Lower leg skin (tissue), 4 donors: ENCODE results near the gene ASAH2. TPM values are rescaled to one million over a fixed set of nuclear protein-coding genes. Genes with fewer than 3 reads are reported as not detected.

ENCODE experiments used
- DNase-seq, 2 donors: peaks; one replicate each; pipeline ENCODE4 v3.0.0-alpha.2; 2019; ENCODE audit warnings: low spot score in 2 of 2
- H3K4me3 ChIP-seq: fragments of 200-600 bp; sonication (generic); 2 replicates; pipeline ENCODE4 v1.5.1; 2017; ENCODE audit warnings: mild to moderate bottlenecking, low read depth; ENCODE audit not compliant: poor library complexity, severe bottlenecking
- POLR2A ChIP-seq, 2 donors: fragments of 450-650 bp; IDR thresholded peaks; one replicate each; pipeline ENCODE4 v1.6.1; 2016 to 2017; ENCODE audit warnings: antibody characterized with exemption in 2 of 2, mild to moderate bottlenecking in 1 of 2, moderate library complexity in 1 of 2
- WGBS, 2 donors: methylation state at CpG; one replicate each; pipeline ENCODE4 v1.1.5; 2018; 5-methylcytosine and 5-hydroxymethylcytosine counted together
- intact Hi-C: fragments of 100-400 bp; cut with DNase I; formaldehyde crosslinking; loops from one replicate; pipeline ENCODE4 v1.15.0; 2023; ENCODE audit warnings: low total_unique reads
- total RNA-seq, 4 donors: library from RNA; depleted of rRNA; stranded (reverse); fragments of >200 nt; gene quantifications; one replicate each; pipeline ENCODE4 v1.1.0, GENCODE V29; 2016
- TF ChIP-seq, protein P1 (sequence below), 3 donors: fragments of 450-650 bp; IDR thresholded peaks; one replicate each; pipeline ENCODE4 v1.5.1; 2016; ENCODE audit warnings: antibody characterized with exemption in 3 of 3, mild to moderate bottlenecking in 3 of 3, moderate library complexity in 2 of 3

The ASAH2 gene
- total RNA-seq, 4 donors from 2014 or later, result 0.04 to 0.36 (median 0.29) TPM; not detected in 1

DNA sequence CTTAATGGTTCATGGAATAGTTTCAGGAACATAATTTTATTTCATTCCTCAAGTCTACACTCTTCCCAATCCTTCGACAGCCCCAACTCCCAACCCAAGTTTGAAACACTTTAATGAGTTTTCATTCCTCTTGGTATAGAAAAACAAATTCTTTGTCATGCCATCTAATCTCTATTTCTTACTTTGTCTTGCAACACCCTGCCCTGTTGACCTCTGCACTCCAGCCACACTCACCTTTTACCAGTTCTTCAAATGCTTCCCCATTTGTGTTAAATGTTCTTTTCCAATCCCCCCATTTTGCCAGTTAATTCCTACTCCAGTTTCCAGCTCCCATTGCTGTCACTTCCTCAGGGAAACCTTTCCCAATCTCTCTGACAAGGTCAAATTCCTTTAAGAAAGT is 21.9 kb downstream of the ASAH2 start:
- H3K4me3 ChIP-seq, result no peak overlapping the region
- intact Hi-C loops, result no loop called here
- WGBS, 2 donors, result 77 to 87% methylated on average over 1 of the region's 1 CpG
- TF ChIP-seq POLR2A (IDR thresholded peaks at IDR 0.05), result no peak
- TF ChIP-seq, protein P1, sequence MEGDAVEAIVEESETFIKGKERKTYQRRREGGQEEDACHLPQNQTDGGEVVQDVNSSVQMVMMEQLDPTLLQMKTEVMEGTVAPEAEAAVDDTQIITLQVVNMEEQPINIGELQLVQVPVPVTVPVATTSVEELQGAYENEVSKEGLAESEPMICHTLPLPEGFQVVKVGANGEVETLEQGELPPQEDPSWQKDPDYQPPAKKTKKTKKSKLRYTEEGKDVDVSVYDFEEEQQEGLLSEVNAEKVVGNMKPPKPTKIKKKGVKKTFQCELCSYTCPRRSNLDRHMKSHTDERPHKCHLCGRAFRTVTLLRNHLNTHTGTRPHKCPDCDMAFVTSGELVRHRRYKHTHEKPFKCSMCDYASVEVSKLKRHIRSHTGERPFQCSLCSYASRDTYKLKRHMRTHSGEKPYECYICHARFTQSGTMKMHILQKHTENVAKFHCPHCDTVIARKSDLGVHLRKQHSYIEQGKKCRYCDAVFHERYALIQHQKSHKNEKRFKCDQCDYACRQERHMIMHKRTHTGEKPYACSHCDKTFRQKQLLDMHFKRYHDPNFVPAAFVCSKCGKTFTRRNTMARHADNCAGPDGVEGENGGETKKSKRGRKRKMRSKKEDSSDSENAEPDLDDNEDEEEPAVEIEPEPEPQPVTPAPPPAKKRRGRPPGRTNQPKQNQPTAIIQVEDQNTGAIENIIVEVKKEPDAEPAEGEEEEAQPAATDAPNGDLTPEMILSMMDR (IDR thresholded peaks at IDR 0.05), result no peak
- DNase-seq, result no peak

DNA sequence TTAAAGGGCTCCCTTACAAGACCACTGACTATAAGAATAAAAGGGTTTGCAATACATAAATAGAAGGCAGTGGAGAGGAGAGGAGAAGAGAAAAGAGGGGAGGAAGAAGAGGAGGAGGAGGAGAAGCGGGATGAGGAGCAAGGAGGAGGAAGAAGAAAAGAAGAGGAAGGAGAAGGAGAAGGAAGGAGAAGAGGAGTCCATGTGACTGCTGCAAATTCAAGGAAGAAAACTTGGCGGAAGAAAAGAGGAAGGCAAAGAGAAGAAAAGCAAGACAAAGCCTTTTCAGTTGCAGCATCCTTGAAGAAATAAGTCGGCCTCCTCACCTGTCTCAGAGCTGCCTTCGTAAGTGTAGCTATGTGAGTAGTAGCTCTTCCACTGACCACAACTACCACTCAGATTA is 22.6 kb downstream of the ASAH2 start:
- TF ChIP-seq, protein P1 (IDR thresholded peaks at IDR 0.05), result no peak
- no peak for TF ChIP-seq POLR2A (IDR thresholded peaks at IDR 0.05)
- no peak overlapping the region for H3K4me3 ChIP-seq
- 63 to 84% methylated on average over 4 of the region's 4 CpGs for WGBS, 2 donors
- intact Hi-C loops, result no loop called here
- DNase-seq, result no peak

DNA sequence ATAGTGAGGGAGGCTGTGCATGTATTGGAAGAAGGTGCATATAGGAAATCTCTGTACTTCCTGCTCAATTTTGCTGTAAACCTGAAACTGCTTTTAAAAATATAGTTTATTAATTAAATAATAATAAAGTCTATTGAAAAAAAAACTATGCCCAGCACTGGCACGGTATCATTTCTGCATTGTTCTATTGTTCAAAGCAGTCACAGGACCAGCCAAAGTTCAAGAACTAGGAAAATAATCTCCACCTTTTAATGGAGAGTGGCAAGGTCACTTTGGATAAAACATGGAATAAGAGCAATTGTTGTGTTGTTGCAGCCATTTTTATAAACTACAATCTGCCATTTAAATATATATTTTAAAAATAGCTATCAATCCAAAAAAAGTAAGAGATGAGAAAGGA is 24.7 kb downstream of the ASAH2 start:
- intact Hi-C loops, result no loop called here
- WGBS, 2 donors, result 68 to 71% methylated on average over 1 of the region's 1 CpG
- no peak for DNase-seq
- H3K4me3 ChIP-seq, result no peak overlapping the region
- TF ChIP-seq, protein P1 (IDR thresholded peaks at IDR 0.05), result no peak
- no peak for TF ChIP-seq POLR2A (IDR thresholded peaks at IDR 0.05)

DNA sequence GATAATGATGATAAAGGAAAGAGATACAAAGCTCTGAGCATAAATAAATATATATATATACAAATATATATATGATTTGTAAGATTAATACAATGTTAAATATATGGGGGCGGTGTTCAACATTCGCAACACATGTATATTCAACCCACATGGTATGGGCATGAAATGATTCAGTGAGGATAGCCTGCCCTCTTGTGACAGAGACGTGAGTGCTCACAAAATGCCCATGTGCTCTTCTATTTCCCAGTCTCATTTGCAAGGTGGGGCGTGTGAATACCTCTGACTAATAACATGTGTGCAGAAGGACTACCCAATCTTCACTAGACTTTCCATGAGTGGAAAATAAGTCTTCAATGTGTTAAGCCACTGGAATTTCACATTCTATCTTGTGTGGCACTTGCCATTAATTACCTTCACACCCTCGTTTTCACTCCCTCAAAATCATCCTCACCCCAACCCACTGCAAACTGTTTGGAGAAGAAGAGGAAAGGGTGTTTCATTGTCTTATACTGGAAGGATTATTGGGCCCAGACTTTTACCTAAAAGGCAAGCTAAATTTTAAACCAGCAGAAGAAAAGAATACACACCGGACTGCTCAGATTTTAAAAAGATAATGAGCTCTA is 26.9 kb downstream of the ASAH2 start:
- intact Hi-C loops, result no loop called here
- no peak overlapping the region for H3K4me3 ChIP-seq
- 31 to 32% methylated on average over 6 of the region's 6 CpGs for WGBS, 2 donors
- DNase-seq, result no peak
- no peak for TF ChIP-seq POLR2A (IDR thresholded peaks at IDR 0.05)
- TF ChIP-seq, protein P1 (IDR thresholded peaks at IDR 0.05), result no peak

DNA sequence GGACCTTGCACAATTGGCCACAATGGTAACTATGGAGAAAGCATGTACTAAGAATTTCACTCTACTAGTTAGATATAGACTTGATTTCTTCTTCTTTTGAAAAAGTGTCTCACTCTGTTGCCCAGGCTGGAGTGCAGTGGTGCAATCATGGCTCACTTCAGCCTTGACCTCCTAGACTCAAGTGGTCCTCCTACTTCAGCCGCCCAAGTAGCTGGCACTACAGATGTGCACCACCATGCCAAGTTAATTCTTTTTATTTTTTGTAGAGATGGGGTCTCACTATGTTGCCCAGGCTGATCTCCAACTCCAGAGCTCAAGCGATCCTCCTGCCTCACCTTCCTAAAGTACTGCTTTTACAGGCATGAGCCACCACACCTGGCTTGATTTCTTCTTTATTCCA is 29.1 kb downstream of the ASAH2 start:
- intact Hi-C loops, result no loop called here
- WGBS, 2 donors, result 89 to 91% methylated on average over 2 of the region's 2 CpGs
- TF ChIP-seq, protein P1 (IDR thresholded peaks at IDR 0.05), result no peak
- TF ChIP-seq POLR2A (IDR thresholded peaks at IDR 0.05), result no peak
- H3K4me3 ChIP-seq, result no peak overlapping the region
- no peak for DNase-seq

DNA sequence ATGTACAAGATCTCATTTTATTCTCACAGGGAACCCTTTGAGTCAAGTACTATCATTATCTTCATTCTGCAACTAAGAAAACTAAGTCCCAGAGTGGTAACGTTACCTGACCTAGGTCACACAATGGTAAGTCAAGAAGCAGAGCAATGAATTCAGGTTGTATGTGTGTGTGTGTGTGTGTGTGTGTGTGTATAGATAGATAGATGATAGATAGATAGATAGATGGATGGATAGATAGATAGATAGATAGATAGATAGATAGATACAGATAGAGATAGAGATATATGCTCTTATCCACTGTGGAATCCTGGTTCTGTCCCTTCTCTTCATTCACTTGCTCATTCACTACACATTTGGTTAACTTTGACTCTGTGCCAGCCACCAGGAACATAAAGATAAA is 29.8 kb downstream of the ASAH2 start:
- 91 to 100% methylated on average over 1 of the region's 1 CpG for whole genome bisulfite sequencing, 2 donors
- intact Hi-C loops, result no loop called here
- TF ChIP-seq, protein P1 (IDR thresholded peaks at IDR 0.05), result no peak
- no peak for TF ChIP-seq POLR2A (IDR thresholded peaks at IDR 0.05)
- H3K4me3 ChIP-seq, result no peak overlapping the region
- no peak for DNase-seq
